ENCODE results near the gene ZDHHC16.
"Not testable (repeated sequence)": the region's sequence is repeated elsewhere in the genome, so short reads cannot be mapped to it uniquely, and the experiment has no call there.

ZDHHC16 gene

GRCh38 chr10:97454330-97455036, 8.5 kb downstream of the ZDHHC16 start:
- Histone ChIP-seq H3K36me3 (ENCODE audit: insufficient read depth, low read length) (peaks cover 32% of the 10 kb centered on the region), H3K4me1 (ENCODE audit: insufficient read depth, low read length) (no peaks in the 10 kb centered on the region), H3K9me3 (ENCODE audit: control insufficient read depth, insufficient read depth, low read length) (no peaks in the 10 kb centered on the region), H3K9ac (ENCODE audit: low read depth, low read length) (no peak overlapping the region)

- no peaks in the 10 kb centered on the region for H3K9me3 ChIP-seq (ENCODE audit: control insufficient read depth, insufficient read depth, low read length)
- no peaks in the 10 kb centered on the region for H3K4me1 ChIP-seq (ENCODE audit: insufficient read depth, low read length)
- H3K9ac ChIP-seq (ENCODE audit: low read depth, low read length), result no peak overlapping the region
- peaks cover 39% of the 10 kb centered on the region for H3K36me3 ChIP-seq (ENCODE audit: insufficient read depth, low read length)
These were observed 10.2 kb downstream of the ZDHHC16 start for GRCh38 chr10:97456034-97456685.

DNA sequence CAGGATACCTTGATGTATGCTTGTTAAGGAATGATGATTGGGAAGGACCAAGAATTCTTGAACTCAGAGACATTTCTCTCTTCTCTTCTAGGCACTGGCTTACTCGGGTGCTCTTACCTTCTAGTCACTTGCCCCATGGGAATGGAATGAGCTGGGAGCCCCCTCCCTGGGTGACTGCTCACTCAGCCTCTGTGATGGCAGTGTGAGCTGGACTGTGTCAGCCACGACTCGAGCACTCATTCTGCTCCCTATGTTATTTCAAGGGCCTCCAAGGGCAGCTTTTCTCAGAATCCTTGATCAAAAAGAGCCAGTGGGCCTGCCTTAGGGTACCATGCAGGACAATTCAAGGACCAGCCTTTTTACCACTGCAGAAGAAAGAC, 10.7 kb downstream of the ZDHHC16 start:
- Histone ChIP-seq H3K9ac (ENCODE audit: low read depth, low read length) (no peak overlapping the region), H3K9me3 (ENCODE audit: control insufficient read depth, insufficient read depth, low read length) (no peaks in the 10 kb centered on the region), H3K36me3 (ENCODE audit: insufficient read depth, low read length) (peaks cover 44% of the 10 kb centered on the region), H3K4me1 (ENCODE audit: insufficient read depth, low read length) (no peaks in the 10 kb centered on the region)

DNA sequence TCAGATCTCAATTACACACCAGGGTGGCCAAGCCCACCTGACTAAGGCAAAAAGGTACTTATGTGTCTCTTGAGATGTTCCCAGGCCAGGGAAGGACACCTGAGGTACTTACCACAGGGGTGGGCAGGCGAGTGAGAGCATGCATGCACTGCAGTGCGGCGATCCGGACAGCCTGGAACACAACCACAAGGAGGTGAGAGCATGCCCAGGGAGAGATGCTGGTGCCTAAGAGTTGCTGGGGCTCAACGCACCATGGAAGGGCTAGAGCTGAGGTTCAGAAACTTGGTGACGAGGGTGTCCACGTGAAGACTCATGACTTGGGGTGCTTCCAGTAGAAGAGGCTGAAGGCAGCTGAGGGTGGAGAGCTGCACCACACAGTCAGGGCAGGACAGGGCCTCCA, 13.1 kb downstream of the ZDHHC16 start:
- peaks cover 57% of the 10 kb centered on the region for H3K36me3 ChIP-seq (ENCODE audit: insufficient read depth, low read length)
- no peak overlapping the region for H3K9ac ChIP-seq (ENCODE audit: low read depth, low read length)
- no peaks in the 10 kb centered on the region for H3K9me3 ChIP-seq (ENCODE audit: control insufficient read depth, insufficient read depth, low read length)
- H3K4me1 ChIP-seq (ENCODE audit: insufficient read depth, low read length), result no peaks in the 10 kb centered on the region

GRCh38 chr10:97459933-97460332, 14.0 kb downstream of the ZDHHC16 start:
- Histone ChIP-seq H3K4me1 (ENCODE audit: insufficient read depth, low read length) (no peaks in the 10 kb centered on the region), H3K36me3 (ENCODE audit: insufficient read depth, low read length) (peaks cover 55% of the 10 kb centered on the region), H3K9ac (ENCODE audit: low read depth, low read length) (no peak overlapping the region), H3K9me3 (ENCODE audit: control insufficient read depth, insufficient read depth, low read length) (no peaks in the 10 kb centered on the region)

DNA sequence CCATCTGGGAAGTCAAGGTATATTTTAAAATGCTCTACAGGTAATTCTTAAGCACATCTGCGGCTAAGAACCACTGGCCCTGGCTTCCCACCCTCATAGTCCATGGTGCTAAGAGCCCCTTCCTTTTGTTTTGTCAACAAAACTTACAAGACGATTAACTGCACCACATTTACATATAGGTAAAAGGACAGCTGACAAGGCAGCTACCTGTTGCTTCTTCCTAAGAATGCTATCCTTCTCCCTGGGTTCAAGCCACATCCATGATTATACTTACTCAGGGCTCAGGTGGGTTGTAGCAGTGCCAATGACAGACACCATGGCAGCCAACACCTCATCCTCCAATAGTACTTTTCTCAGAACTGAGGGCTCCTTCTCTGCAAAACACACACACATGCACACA, 16.3 kb downstream of the ZDHHC16 start:
- Histone ChIP-seq H3K4me1 (ENCODE audit: insufficient read depth, low read length) (no peaks in the 10 kb centered on the region), H3K36me3 (ENCODE audit: insufficient read depth, low read length) (peaks cover 60% of the 10 kb centered on the region), H3K9ac (ENCODE audit: low read depth, low read length) (no peak overlapping the region), H3K9me3 (ENCODE audit: control insufficient read depth, insufficient read depth, low read length) (no peaks in the 10 kb centered on the region)

DNA sequence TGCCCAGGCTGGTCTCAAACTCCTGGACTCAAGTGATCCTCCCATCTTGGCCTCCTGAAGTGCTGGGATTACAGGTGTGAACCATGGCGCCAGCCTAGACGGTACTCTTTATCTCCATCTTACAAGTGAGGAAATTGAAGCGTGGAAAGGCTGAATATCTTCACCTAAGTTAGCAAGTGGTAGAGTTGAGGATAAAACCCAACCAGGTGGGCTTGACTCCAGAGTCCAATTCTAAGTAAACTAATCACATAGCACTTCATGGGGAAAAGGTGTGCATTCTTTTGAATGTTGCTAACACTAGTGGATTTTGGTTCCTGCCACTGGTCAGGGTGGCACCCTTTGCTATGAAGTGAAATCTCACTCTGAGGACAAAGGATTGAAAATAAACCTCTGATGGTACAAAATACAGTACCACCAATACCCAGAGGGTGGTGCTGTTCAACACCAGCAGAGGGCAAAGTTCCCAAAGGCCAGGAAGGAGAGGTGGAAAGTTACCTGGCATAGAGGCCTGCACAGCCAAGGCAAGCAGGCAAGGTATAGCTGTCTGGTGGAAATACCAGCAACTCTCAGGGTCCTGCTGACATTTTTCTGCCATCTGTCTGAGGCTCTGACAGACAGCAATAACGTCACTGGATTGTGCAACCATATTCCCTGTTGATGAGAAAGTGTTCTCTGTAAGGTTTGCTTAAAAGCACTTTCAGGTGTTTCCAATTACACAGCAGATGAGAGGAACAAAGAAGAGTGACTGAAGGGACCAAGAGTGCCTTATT, 17.6 kb downstream of the ZDHHC16 start:
- H3K4me1 ChIP-seq (ENCODE audit: insufficient read depth, low read length), result no peaks in the 10 kb centered on the region
- H3K9me3 ChIP-seq (ENCODE audit: control insufficient read depth, insufficient read depth, low read length), result no peaks in the 10 kb centered on the region
- no peak overlapping the region for H3K9ac ChIP-seq (ENCODE audit: low read depth, low read length)
- peaks cover 65% of the 10 kb centered on the region for H3K36me3 ChIP-seq (ENCODE audit: insufficient read depth, low read length)

DNA sequence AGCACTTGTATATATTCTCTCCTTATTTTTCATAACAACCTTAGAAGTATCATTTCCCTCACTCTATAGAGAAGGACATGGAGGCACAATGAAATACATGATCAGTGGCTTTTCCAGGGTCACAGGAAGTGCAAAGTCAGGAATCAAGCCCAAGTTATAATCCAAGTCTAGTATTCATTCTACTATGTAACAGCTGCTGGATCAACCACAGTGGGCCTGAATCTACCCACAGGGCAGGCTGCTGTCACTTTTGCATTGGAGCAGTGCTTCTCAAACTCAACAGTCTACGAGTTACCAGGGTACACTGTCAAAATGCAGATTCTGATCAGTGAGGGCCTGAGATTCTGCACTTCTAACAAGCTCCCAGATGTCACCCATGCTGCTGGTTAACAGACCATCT, 18.3 kb downstream of the ZDHHC16 start:
- Histone ChIP-seq H3K9me3 (ENCODE audit: control insufficient read depth, insufficient read depth, low read length) (no peaks in the 10 kb centered on the region), H3K36me3 (ENCODE audit: insufficient read depth, low read length) (peaks cover 64% of the 10 kb centered on the region), H3K9ac (ENCODE audit: low read depth, low read length) (no peak overlapping the region), H3K4me1 (ENCODE audit: insufficient read depth, low read length) (no peaks in the 10 kb centered on the region)

- peaks cover 65% of the 10 kb centered on the region for H3K36me3 ChIP-seq (ENCODE audit: insufficient read depth, low read length)
- no peaks in the 10 kb centered on the region for H3K4me1 ChIP-seq (ENCODE audit: insufficient read depth, low read length)
- no peak overlapping the region for H3K9ac ChIP-seq (ENCODE audit: low read depth, low read length)
- no peaks in the 10 kb centered on the region for H3K9me3 ChIP-seq (ENCODE audit: control insufficient read depth, insufficient read depth, low read length)
These were observed 20.0 kb downstream of the ZDHHC16 start for GRCh38 chr10:97465982-97466381.

DNA sequence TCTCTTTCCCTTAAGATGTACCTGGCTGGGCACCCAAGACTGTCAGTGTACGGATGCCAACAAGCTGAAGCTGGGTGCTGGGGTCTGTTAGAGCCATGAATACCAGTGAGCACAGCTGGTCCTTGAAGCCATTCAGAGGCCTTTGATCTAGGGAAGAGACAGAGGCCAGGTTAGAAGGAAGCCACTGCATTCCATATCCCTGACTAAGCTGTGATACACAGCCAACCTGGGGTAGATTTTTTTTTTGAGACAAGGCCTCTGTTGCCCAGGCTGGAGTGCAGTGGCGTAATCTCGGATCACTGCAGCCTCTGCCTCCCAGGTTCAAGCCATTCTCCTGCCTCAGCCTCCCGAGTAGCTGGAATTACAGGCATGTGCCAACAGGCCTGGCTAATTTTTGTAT, 20.8 kb downstream of the ZDHHC16 start:
- no peaks in the 10 kb centered on the region for H3K4me1 ChIP-seq (ENCODE audit: insufficient read depth, low read length)
- no peaks in the 10 kb centered on the region for H3K9me3 ChIP-seq (ENCODE audit: control insufficient read depth, insufficient read depth, low read length)
- H3K9ac ChIP-seq (ENCODE audit: low read depth, low read length), result no peak overlapping the region
- H3K36me3 ChIP-seq (ENCODE audit: insufficient read depth, low read length), result peaks cover 58% of the 10 kb centered on the region

GRCh38 chr10:97468162-97468561, 22.2 kb downstream of the ZDHHC16 start:
- no peaks in the 10 kb centered on the region for H3K4me1 ChIP-seq (ENCODE audit: insufficient read depth, low read length)
- H3K36me3 ChIP-seq (ENCODE audit: insufficient read depth, low read length), result peaks cover 51% of the 10 kb centered on the region

DNA sequence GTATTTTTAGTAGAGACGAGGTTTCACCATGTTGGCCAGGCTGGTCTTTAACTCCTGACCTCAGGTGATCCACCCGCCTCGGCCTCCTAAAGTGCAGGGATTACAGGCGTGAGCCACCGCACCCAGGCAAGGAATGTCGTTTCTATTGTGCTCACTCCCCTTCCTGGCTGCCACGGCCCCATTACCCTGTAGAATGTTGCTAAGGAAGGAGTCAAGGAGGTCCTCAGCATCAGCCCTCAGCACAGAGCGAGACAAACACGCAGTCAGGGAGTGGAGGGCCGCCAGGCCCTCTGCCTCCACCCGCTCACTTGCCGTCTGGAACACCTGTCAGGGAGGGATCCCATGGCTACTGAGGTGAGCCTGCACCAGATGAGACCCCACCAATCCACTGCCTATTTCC, 22.8 kb downstream of the ZDHHC16 start:
- not testable (repeated sequence) for H3K9me3 ChIP-seq (ENCODE audit: control insufficient read depth, insufficient read depth, low read length); H3K9ac ChIP-seq (ENCODE audit: low read depth, low read length); H3K4me1 ChIP-seq (ENCODE audit: insufficient read depth, low read length)
- peaks cover 53% of the 10 kb centered on the region for H3K36me3 ChIP-seq (ENCODE audit: insufficient read depth, low read length)

More at GRCh38 chr10:97468162-97468561, 22.2 kb downstream of the ZDHHC16 start:
- no peak overlapping the region for H3K9ac ChIP-seq (ENCODE audit: low read depth, low read length)
- H3K9me3 ChIP-seq (ENCODE audit: control insufficient read depth, insufficient read depth, low read length), result no peaks in the 10 kb centered on the region

DNA sequence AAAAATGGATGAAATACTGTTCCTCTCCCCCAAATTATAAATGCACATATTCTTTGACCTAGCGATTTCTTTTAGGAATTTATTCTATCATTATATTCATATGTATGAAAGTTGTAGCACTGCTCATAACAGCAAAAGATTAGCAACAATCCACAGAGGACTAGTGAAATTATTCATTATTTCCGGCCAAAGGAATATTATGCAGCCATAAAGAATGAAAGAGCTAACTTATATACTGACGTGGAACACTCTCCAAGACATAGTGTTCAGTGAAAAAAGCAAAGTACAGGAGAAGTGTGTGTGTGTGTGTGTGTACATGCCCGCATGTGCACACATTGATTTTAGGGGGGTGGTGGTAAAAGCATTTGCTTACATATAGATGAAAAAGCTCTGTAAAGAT, 28.9 kb downstream of the ZDHHC16 start:
- H3K9me3 ChIP-seq (ENCODE audit: control insufficient read depth, insufficient read depth, low read length), result no peaks in the 10 kb centered on the region
- no peak overlapping the region for H3K9ac ChIP-seq (ENCODE audit: low read depth, low read length)
- peaks cover 38% of the 10 kb centered on the region for H3K36me3 ChIP-seq (ENCODE audit: insufficient read depth, low read length)
- peaks cover 6% of the 10 kb centered on the region for H3K4me1 ChIP-seq (ENCODE audit: insufficient read depth, low read length)

DNA sequence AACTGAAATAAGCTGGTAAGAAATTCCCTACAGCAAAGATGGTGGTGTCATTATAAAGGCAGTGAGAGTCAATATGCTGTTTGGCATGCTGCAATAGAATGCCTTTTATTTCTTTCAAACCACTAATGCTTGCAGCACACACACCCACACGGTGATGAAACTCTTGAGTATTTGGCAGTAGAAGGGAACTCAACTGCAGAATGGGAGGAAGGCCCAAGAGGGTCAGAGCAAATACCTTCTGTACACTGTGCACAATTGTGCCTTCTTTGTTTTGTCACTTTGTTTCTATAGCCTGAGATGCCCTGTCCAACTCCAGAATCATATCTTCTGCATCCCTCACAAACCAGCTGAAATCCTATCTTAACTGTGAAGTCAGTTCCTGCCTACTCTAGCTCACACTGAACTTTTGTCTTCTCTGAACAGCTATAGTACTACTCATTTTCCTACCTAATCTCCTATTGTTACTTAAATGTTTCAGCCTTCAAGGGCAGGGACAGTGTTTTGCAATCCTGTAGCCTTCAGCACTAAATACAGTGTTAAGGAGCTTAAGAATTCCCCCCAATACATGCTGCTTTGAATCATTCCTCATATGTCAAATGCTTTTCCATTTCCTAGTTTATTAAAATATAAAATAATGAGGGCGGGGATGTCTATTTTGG, 30.1 kb downstream of the ZDHHC16 start:
- no peaks in the 10 kb centered on the region for H3K9me3 ChIP-seq (ENCODE audit: control insufficient read depth, insufficient read depth, low read length)
- H3K4me1 ChIP-seq (ENCODE audit: insufficient read depth, low read length), result peaks cover 15% of the 10 kb centered on the region
- H3K9ac ChIP-seq (ENCODE audit: low read depth, low read length), result no peak overlapping the region
- peaks cover 39% of the 10 kb centered on the region for H3K36me3 ChIP-seq (ENCODE audit: insufficient read depth, low read length)

All from ES-I3 (cell line).